CD14-positive monocyte (primary cell): Measurements from ENCODE around the gene MT1B. TPM values are rescaled to one million over a fixed set of nuclear protein-coding genes. Genes with fewer than 3 reads are reported as not detected.

Experiments used
- DNase-seq, 3 donors: peaks; one replicate each; pipeline ENCODE4 v3.0.0-alpha.2; 2011 to 2022
- H2AFZ ChIP-seq: 2 replicates; pipeline ENCODE4 v1.6.0; 2012; ENCODE audit warnings: mild to moderate bottlenecking, low read depth, low read length, inconsistent platforms; ENCODE audit not compliant: insufficient read depth, poor library complexity, severe bottlenecking
- H3K27ac ChIP-seq, 2 donors: 1 replicate in 1 of 2; 2 replicates in 1 of 2; pipeline ENCODE4 v1.5.1; 2012 to 2013; ENCODE audit warnings: low read length in 2 of 2, control low read depth in 1 of 2, inconsistent platforms in 1 of 2, low read depth in 1 of 2, mild to moderate bottlenecking in 1 of 2
- H3K27me3 ChIP-seq, 2 donors: one replicate each; pipeline versions ENCODE4 v1.6.0 to v1.6.1; 2011 to 2013; ENCODE audit warnings: low read length in 2 of 2; ENCODE audit not compliant: control insufficient read depth in 2 of 2, insufficient read depth in 2 of 2
- H3K36me3 ChIP-seq, 2 donors: replicated peaks in 1 of 2; 1 replicate in 1 of 2; 2 replicates in 1 of 2; pipeline versions ENCODE4 v1.5.1 to v1.6.1; 2012 to 2013; ENCODE audit warnings: low read length in 2 of 2, control low read depth in 1 of 2, inconsistent platforms in 1 of 2, mild to moderate bottlenecking in 1 of 2; ENCODE audit not compliant: insufficient read depth in 2 of 2, control insufficient read depth in 1 of 2
- H3K4me1 ChIP-seq, 2 donors: 1 replicate in 1 of 2; 2 replicates in 1 of 2; pipeline versions ENCODE4 v1.5.1 to v1.6.1; 2012 to 2013; ENCODE audit warnings: low read length in 2 of 2, control low read depth in 1 of 2, inconsistent platforms in 1 of 2, mild to moderate bottlenecking in 1 of 2, moderate library complexity in 1 of 2; ENCODE audit not compliant: insufficient read depth in 2 of 2, control insufficient read depth in 1 of 2
- H3K4me2 ChIP-seq: replicated peaks from 2 replicates; pipeline ENCODE3; 2012; ENCODE audit warnings: low read length, moderate library complexity, mild to moderate bottlenecking; ENCODE audit not compliant: poor library complexity, severe bottlenecking; ENCODE audit errors: extremely low read depth
- H3K4me3 ChIP-seq, 3 experiments: fragments of 200-600 bp in 1 of 3; sonication (generic) in 1 of 3; replicated peaks in 1 of 3; 1 replicate in 2 of 3; 2 replicates in 1 of 3; pipeline ENCODE4 v1.5.1; 2011 to 2013; ENCODE audit warnings: low read length in 3 of 3, mild to moderate bottlenecking in 3 of 3, control low read depth in 2 of 3, low read depth in 2 of 3, inconsistent platforms in 1 of 3, moderate library complexity in 1 of 3
- H3K79me2 ChIP-seq: 2 replicates; pipeline ENCODE4 v1.6.0; 2012; ENCODE audit warnings: mild to moderate bottlenecking, control low read depth, inconsistent platforms, low read length, moderate library complexity; ENCODE audit not compliant: insufficient read depth
- H3K9ac ChIP-seq: 2 replicates; pipeline ENCODE4 v1.6.0; 2017; ENCODE audit warnings: low read length, mild to moderate bottlenecking; ENCODE audit not compliant: insufficient read depth, poor library complexity, severe bottlenecking
- H3K9me3 ChIP-seq, 2 donors: replicated peaks in 1 of 2; 1 replicate in 1 of 2; 2 replicates in 1 of 2; pipeline versions ENCODE4 v1.5.1 to v1.6.1; 2012 to 2013; ENCODE audit warnings: low read length in 2 of 2, control low read depth in 1 of 2; ENCODE audit not compliant: control insufficient read depth in 1 of 2, insufficient read depth in 1 of 2
- H4K20me1 ChIP-seq: 2 replicates; pipeline ENCODE4 v1.6.0; 2012; ENCODE audit warnings: mild to moderate bottlenecking, low read length, control low read depth, moderate library complexity; ENCODE audit not compliant: insufficient read depth
- H3K27ac Mint-ChIP-seq, 7 donors: one replicate each; pipeline ENCODE4 v1.8.0; 2020; ENCODE audit warnings: mild to moderate bottlenecking in 7 of 7, mixed read lengths in 7 of 7, moderate library complexity in 6 of 7, inconsistent platforms in 2 of 7
- H3K27me3 Mint-ChIP-seq, 3 donors: one replicate each; pipeline ENCODE4 v1.8.0; 2021 to 2022; ENCODE audit warnings: low read depth in 3 of 3, mild to moderate bottlenecking in 3 of 3, mixed read lengths in 3 of 3, moderate library complexity in 3 of 3, inconsistent platforms in 1 of 3
- H3K36me3 Mint-ChIP-seq, 2 donors: one replicate each; pipeline ENCODE4 v1.8.0; 2020; ENCODE audit warnings: mixed read lengths in 2 of 2, inconsistent platforms in 1 of 2, mild to moderate bottlenecking in 1 of 2
- H3K4me1 Mint-ChIP-seq: one replicate; pipeline ENCODE4 v1.8.0; 2020; ENCODE audit warnings: mild to moderate bottlenecking, mixed read lengths
- H3K4me3 Mint-ChIP-seq, 2 donors: one replicate each; pipeline ENCODE4 v1.8.0; 2020; ENCODE audit warnings: mild to moderate bottlenecking in 2 of 2, mixed read lengths in 2 of 2, moderate library complexity in 1 of 2
- H3K9me3 Mint-ChIP-seq, 7 donors: one replicate each; pipeline ENCODE4 v1.8.0; 2020 to 2022; ENCODE audit warnings: mixed read lengths in 7 of 7, mild to moderate bottlenecking in 6 of 7, moderate library complexity in 6 of 7, inconsistent platforms in 2 of 7
- WGBS: methylation state at CpG from one replicate; pipeline ENCODE4 v1.1.5; 2013; ENCODE audit warnings: missing lambda C conversion rate; ENCODE audit not compliant: insufficient coverage; 5-methylcytosine and 5-hydroxymethylcytosine counted together
- intact Hi-C, 2 donors: fragments of 100-400 bp; cut with micrococcal nuclease; formaldehyde crosslinking; loops; one replicate each; pipeline versions ENCODE4 v1.15.0 to v1.15.1; 2023
- polyA plus RNA-seq, 3 donors: library from polyadenylated mRNA; depleted of rRNA in 1 of 3; unstranded in 2 of 3; stranded (reverse) in 1 of 3; fragments of 300-500 nt in 2 of 3; fragments of >200 nt in 1 of 3; fragmentation: Illumina TruSeq in 2 of 3; gene quantifications; 1 replicate in 2 of 3; 2 replicates in 1 of 3; pipeline ENCODE4 v1.2.3, GENCODE V29; 2012 to 2021
- TF ChIP-seq, protein P1 (sequence below): fragments of 200-600 bp; IDR thresholded peaks from one replicate; pipeline ENCODE4 v1.8.0; 2022; ENCODE audit warnings: antibody characterized with exemption, mild to moderate bottlenecking

MT1B gene
- polyA plus RNA-seq, 3 donors = not detected

DNA sequence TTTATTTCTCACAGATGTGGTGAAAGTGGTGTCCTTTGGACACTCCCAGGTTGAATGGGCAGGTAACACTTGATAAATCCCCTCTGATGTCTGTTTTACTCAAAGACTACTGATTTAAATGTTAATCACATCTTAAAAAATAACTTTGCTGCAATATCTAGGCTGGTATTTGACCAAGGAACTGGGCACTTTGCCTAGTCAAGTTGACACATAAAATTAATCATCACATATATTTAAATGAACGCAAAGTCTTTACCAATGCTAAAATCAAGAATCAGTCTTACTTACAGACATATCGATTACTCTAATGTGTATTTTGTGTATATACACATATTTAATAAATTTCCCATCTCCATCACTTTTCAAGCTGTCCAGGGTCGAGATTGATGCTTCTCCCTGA, 36.3 kb upstream of the MT1B start:
- no peak overlapping the region for H3K4me3 ChIP-seq
- no peak overlapping the region for H3K4me2 ChIP-seq
- TF ChIP-seq, protein P1, sequence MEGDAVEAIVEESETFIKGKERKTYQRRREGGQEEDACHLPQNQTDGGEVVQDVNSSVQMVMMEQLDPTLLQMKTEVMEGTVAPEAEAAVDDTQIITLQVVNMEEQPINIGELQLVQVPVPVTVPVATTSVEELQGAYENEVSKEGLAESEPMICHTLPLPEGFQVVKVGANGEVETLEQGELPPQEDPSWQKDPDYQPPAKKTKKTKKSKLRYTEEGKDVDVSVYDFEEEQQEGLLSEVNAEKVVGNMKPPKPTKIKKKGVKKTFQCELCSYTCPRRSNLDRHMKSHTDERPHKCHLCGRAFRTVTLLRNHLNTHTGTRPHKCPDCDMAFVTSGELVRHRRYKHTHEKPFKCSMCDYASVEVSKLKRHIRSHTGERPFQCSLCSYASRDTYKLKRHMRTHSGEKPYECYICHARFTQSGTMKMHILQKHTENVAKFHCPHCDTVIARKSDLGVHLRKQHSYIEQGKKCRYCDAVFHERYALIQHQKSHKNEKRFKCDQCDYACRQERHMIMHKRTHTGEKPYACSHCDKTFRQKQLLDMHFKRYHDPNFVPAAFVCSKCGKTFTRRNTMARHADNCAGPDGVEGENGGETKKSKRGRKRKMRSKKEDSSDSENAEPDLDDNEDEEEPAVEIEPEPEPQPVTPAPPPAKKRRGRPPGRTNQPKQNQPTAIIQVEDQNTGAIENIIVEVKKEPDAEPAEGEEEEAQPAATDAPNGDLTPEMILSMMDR = no peak
- H3K4me3 Mint-ChIP-seq = no peak overlapping the region
- WGBS = 100% methylated on average over 1 of the region's 3 CpGs
- no peak for DNase-seq
- H3K27me3 ChIP-seq = peaks cover 18 to 40% of the 10 kb centered on the region in 2 donors
- no peaks in the 10 kb centered on the region for H3K9me3 ChIP-seq
- H3K9me3 Mint-ChIP-seq = peaks cover 0 to 2% (median 0%) of the 10 kb centered on the region in 7 donors
- intact Hi-C loops = no loop called here
- H3K79me2 ChIP-seq = no peaks in the 10 kb centered on the region
- H3K36me3 Mint-ChIP-seq = peaks cover 0 to 2% of the 10 kb centered on the region in 2 donors
- peaks cover 25% of the 10 kb centered on the region for H3K4me1 Mint-ChIP-seq
- no peaks in the 10 kb centered on the region for H4K20me1 ChIP-seq
- peaks cover 36 to 47% (median 44%) of the 10 kb centered on the region in 3 donors for H3K27me3 Mint-ChIP-seq
- no peaks in the 10 kb centered on the region for H3K36me3 ChIP-seq
- peaks cover 17 to 24% of the 10 kb centered on the region in 2 donors for H3K4me1 ChIP-seq
- no peak overlapping the region for H3K27ac ChIP-seq
- no peak overlapping the region for H2AFZ ChIP-seq
- H3K9ac ChIP-seq = no peak overlapping the region
- H3K27ac Mint-ChIP-seq = no peak overlapping the region

DNA sequence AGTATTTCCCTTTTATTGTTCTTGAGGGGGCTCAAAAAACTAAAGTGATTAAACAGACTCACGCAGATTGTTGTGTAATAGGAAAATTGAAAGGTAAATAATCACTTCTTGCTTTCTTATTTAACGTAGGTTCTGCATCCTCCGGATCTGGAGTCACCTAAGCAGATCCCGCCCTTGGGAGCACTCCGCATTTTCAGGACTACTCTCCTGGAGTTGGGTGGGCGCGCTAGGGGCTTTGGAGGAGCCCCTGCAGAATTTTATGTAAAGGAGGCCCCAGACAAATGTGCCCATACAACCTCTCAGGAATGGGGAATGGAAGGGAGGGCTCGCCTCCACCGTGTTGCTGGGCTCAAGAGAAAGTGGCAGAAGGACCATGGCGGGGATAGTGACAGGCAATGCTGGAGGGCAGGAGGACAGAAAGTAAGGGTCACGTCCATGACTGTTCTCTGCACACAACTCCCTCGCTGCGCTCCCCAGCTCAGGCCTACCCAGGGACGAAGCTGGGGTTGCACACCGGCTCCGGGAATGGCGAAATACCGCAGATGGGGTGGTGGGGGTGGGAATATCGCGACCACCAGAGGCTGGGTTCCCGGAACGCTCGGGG, 35.0 kb upstream of the MT1B start:
- intact Hi-C loops = no loop called here
- H3K9ac ChIP-seq = peak overlapping the region; percentile 58
- no peaks in the 10 kb centered on the region for H3K9me3 ChIP-seq
- TF ChIP-seq, protein P1 = no peak
- Mint-ChIP-seq H3K4me3 (peak overlapping the region; percentile 81 to 94), H3K4me1 (peaks cover 13% of the 10 kb centered on the region), H3K27me3 (peaks cover 38 to 49% (median 42%) of the 10 kb centered on the region in 3 donors), H3K27ac (no peak overlapping the region), H3K36me3 (peaks cover 0 to 2% of the 10 kb centered on the region in 2 donors), H3K9me3 (peaks cover 0 to 2% (median 0%) of the 10 kb centered on the region in 7 donors)
- H3K27me3 ChIP-seq = peaks cover 18 to 42% of the 10 kb centered on the region in 2 donors
- 33% methylated on average over 20 of the region's 23 CpGs for WGBS
- no peaks in the 10 kb centered on the region for H3K79me2 ChIP-seq
- no peak for DNase-seq
- H3K4me1 ChIP-seq = peaks cover 12 to 14% of the 10 kb centered on the region in 2 donors
- H3K4me3 ChIP-seq = peak overlapping the region; percentile 26 to 74 (median 29)
- H3K27ac ChIP-seq = no peak overlapping the region
- peak overlapping the region; percentile 82 for H3K4me2 ChIP-seq
- H4K20me1 ChIP-seq = no peaks in the 10 kb centered on the region
- no peaks in the 10 kb centered on the region for H3K36me3 ChIP-seq
- H2AFZ ChIP-seq = peak overlapping the region; percentile 83
